HCT116 (cell line): Measurements from ENCODE around the gene MSL1.

ENCODE experiments used
- CBX3 ChIP-seq: IDR thresholded peaks from 2 replicates; pipeline ENCODE4 v1.6.1; 2012; ENCODE audit warnings: low read depth
- EGR1 ChIP-seq: IDR thresholded peaks from 2 replicates; pipeline ENCODE4 v1.6.1; 2012; ENCODE audit warnings: low read depth
- ELF1 ChIP-seq: IDR thresholded peaks from 2 replicates; pipeline ENCODE4 v1.6.1; 2012; ENCODE audit warnings: low read depth, borderline replicate concordance
- EZH2 ChIP-seq: fragments of 200-600 bp; sonication (generic); IDR thresholded peaks from 2 replicates; pipeline ENCODE4 v1.6.1; 2017; ENCODE audit warnings: antibody characterized with exemption, mixed run types
- EZH2phosphoT487 ChIP-seq: fragments of 200-600 bp; IDR thresholded peaks from 2 replicates; pipeline ENCODE4 v1.6.1; 2018; ENCODE audit warnings: antibody characterized with exemption, borderline replicate concordance
- JUND ChIP-seq: IDR thresholded peaks from 2 replicates; pipeline ENCODE4 v1.6.1; 2012
- POLR2A ChIP-seq: IDR thresholded peaks from 2 replicates; pipeline ENCODE4 v1.7.0; 2011; ENCODE audit warnings: borderline replicate concordance; ENCODE audit not compliant: insufficient read depth, insufficient read length; ENCODE audit errors: extremely low read depth
- POLR2AphosphoS5 ChIP-seq: IDR thresholded peaks from 2 replicates; pipeline ENCODE4 v1.6.1; 2011; ENCODE audit warnings: mild to moderate bottlenecking, low read depth, low read length, moderate library complexity
- SP1 ChIP-seq: IDR thresholded peaks from 2 replicates; pipeline ENCODE4 v1.6.1; 2012; ENCODE audit warnings: low read depth
- ZBTB33 ChIP-seq: IDR thresholded peaks from 2 replicates; pipeline ENCODE4 v1.6.1; 2011; ENCODE audit warnings: mild to moderate bottlenecking, low read length, moderate library complexity; ENCODE audit not compliant: insufficient replicate concordance; ENCODE audit errors: extremely low read depth
- ZNF274 ChIP-seq: fragments of 200-500 bp; sonication (Bioruptor generic); IDR thresholded peaks from 2 replicates; pipeline ENCODE4 v1.6.1; 2014; ENCODE audit warnings: mild to moderate bottlenecking, low read depth, low read length, inconsistent platforms
- TF ChIP-seq, protein P1 (sequence below), 3 experiments: fragments of 200-600 bp in 1 of 3; sonication (generic) in 1 of 3; IDR thresholded peaks in 2 of 3; conservative IDR thresholded peaks in 1 of 3; 2 replicates each; pipeline ENCODE4 v1.5.1; 2012 to 2017; ENCODE audit warnings: low read depth in 2 of 3, low read length in 2 of 3, antibody characterized with exemption in 1 of 3, borderline replicate concordance in 1 of 3, control low read depth in 1 of 3, mild to moderate bottlenecking in 1 of 3, mixed read lengths in 1 of 3, mixed run types in 1 of 3, moderate library complexity in 1 of 3; ENCODE audit not compliant: insufficient read depth in 1 of 3
- TF ChIP-seq, protein P2 (sequence below): IDR thresholded peaks from 2 replicates; pipeline ENCODE4 v1.6.1; 2012; ENCODE audit warnings: low read depth

GRCh38 chr17:40171750-40172149, 50.0 kb downstream of the MSL1 start:
- TF ChIP-seq, protein P1, sequence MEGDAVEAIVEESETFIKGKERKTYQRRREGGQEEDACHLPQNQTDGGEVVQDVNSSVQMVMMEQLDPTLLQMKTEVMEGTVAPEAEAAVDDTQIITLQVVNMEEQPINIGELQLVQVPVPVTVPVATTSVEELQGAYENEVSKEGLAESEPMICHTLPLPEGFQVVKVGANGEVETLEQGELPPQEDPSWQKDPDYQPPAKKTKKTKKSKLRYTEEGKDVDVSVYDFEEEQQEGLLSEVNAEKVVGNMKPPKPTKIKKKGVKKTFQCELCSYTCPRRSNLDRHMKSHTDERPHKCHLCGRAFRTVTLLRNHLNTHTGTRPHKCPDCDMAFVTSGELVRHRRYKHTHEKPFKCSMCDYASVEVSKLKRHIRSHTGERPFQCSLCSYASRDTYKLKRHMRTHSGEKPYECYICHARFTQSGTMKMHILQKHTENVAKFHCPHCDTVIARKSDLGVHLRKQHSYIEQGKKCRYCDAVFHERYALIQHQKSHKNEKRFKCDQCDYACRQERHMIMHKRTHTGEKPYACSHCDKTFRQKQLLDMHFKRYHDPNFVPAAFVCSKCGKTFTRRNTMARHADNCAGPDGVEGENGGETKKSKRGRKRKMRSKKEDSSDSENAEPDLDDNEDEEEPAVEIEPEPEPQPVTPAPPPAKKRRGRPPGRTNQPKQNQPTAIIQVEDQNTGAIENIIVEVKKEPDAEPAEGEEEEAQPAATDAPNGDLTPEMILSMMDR (IDR thresholded peaks at IDR 0.05 in 2 of 3, conservative IDR thresholded peaks at IDR 0.05 in 1 of 3; ENCODE audit: borderline replicate concordance in 1 of 3, insufficient read depth in 1 of 3, low read depth in 2 of 3, low read length in 2 of 3): no peak
- no peak for TF ChIP-seq POLR2AphosphoS5
- no peak for TF ChIP-seq ZBTB33
- TF ChIP-seq, protein P2, sequence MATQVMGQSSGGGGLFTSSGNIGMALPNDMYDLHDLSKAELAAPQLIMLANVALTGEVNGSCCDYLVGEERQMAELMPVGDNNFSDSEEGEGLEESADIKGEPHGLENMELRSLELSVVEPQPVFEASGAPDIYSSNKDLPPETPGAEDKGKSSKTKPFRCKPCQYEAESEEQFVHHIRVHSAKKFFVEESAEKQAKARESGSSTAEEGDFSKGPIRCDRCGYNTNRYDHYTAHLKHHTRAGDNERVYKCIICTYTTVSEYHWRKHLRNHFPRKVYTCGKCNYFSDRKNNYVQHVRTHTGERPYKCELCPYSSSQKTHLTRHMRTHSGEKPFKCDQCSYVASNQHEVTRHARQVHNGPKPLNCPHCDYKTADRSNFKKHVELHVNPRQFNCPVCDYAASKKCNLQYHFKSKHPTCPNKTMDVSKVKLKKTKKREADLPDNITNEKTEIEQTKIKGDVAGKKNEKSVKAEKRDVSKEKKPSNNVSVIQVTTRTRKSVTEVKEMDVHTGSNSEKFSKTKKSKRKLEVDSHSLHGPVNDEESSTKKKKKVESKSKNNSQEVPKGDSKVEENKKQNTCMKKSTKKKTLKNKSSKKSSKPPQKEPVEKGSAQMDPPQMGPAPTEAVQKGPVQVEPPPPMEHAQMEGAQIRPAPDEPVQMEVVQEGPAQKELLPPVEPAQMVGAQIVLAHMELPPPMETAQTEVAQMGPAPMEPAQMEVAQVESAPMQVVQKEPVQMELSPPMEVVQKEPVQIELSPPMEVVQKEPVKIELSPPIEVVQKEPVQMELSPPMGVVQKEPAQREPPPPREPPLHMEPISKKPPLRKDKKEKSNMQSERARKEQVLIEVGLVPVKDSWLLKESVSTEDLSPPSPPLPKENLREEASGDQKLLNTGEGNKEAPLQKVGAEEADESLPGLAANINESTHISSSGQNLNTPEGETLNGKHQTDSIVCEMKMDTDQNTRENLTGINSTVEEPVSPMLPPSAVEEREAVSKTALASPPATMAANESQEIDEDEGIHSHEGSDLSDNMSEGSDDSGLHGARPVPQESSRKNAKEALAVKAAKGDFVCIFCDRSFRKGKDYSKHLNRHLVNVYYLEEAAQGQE: no peak
- no peak for TF ChIP-seq ELF1
- TF ChIP-seq SP1: no peak
- TF ChIP-seq EZH2phosphoT487: no peak
- TF ChIP-seq CBX3: no peak
- no peak for TF ChIP-seq JUND
- TF ChIP-seq EZH2: no peak
- TF ChIP-seq POLR2A: no peak
- TF ChIP-seq ZNF274: no peak
- no peak for TF ChIP-seq EGR1
